Measurements from ENCODE around the gene CLSTN2.

DNA sequence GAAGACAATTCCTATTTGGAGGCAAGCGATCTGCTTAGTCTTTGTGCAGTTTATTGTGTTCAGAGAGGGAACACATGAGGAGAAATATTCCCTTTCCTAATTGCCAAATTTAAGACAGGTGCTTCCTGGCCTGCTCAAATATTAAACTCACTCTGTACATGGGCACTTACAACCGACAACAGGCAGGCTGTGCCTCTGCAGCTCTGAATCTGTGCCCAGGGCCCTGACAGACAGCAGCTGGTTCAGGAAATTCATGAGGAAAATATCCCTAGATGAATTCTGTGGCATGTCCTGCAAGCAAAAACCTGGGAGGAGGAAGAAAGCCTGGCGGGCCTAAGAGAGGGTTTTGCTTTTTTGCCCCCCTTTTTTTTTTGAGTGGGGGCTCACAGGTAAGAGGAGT, 573.6 kb downstream of the CLSTN2 start:
- TF ChIP-seq, protein P1, sequence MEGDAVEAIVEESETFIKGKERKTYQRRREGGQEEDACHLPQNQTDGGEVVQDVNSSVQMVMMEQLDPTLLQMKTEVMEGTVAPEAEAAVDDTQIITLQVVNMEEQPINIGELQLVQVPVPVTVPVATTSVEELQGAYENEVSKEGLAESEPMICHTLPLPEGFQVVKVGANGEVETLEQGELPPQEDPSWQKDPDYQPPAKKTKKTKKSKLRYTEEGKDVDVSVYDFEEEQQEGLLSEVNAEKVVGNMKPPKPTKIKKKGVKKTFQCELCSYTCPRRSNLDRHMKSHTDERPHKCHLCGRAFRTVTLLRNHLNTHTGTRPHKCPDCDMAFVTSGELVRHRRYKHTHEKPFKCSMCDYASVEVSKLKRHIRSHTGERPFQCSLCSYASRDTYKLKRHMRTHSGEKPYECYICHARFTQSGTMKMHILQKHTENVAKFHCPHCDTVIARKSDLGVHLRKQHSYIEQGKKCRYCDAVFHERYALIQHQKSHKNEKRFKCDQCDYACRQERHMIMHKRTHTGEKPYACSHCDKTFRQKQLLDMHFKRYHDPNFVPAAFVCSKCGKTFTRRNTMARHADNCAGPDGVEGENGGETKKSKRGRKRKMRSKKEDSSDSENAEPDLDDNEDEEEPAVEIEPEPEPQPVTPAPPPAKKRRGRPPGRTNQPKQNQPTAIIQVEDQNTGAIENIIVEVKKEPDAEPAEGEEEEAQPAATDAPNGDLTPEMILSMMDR (conservative IDR thresholded peaks at IDR 0.05 in 1 of 2, IDR thresholded peaks at IDR 0.05 in 1 of 2; ENCODE audit: extremely low read depth in 1 of 2, insufficient read depth in 1 of 2, low read depth in 1 of 2, low read length in 2 of 2), result no peak
- TF ChIP-seq EZH2 (IDR thresholded peaks at IDR 0.05; ENCODE audit: borderline replicate concordance, low read length), result no peak
